CD14-positive monocyte (primary cell): Measurements from ENCODE around the gene ARHGEF7. TPM values are rescaled to one million over a fixed set of nuclear protein-coding genes. Genes with fewer than 3 reads are reported as not detected.
A peak's percentile ranks its signal among the peaks of the same experiment; 100 is the strongest.

ENCODE experiments used
- DNase-seq, 3 donors: peaks; one replicate each; pipeline ENCODE4 v3.0.0-alpha.2; 2011 to 2022
- H2AFZ ChIP-seq: 2 replicates; pipeline ENCODE4 v1.6.0; 2012; ENCODE audit warnings: mild to moderate bottlenecking, low read depth, low read length, inconsistent platforms; ENCODE audit not compliant: insufficient read depth, poor library complexity, severe bottlenecking
- H3K27ac ChIP-seq, 2 donors: 1 replicate in 1 of 2; 2 replicates in 1 of 2; pipeline ENCODE4 v1.5.1; 2012 to 2013; ENCODE audit warnings: low read length in 2 of 2, control low read depth in 1 of 2, inconsistent platforms in 1 of 2, low read depth in 1 of 2, mild to moderate bottlenecking in 1 of 2
- H3K27me3 ChIP-seq, 2 donors: one replicate each; pipeline versions ENCODE4 v1.6.0 to v1.6.1; 2011 to 2013; ENCODE audit warnings: low read length in 2 of 2; ENCODE audit not compliant: control insufficient read depth in 2 of 2, insufficient read depth in 2 of 2
- H3K36me3 ChIP-seq, 2 donors: replicated peaks in 1 of 2; 1 replicate in 1 of 2; 2 replicates in 1 of 2; pipeline versions ENCODE4 v1.5.1 to v1.6.1; 2012 to 2013; ENCODE audit warnings: low read length in 2 of 2, control low read depth in 1 of 2, inconsistent platforms in 1 of 2, mild to moderate bottlenecking in 1 of 2; ENCODE audit not compliant: insufficient read depth in 2 of 2, control insufficient read depth in 1 of 2
- H3K4me1 ChIP-seq, 2 donors: 1 replicate in 1 of 2; 2 replicates in 1 of 2; pipeline versions ENCODE4 v1.5.1 to v1.6.1; 2012 to 2013; ENCODE audit warnings: low read length in 2 of 2, control low read depth in 1 of 2, inconsistent platforms in 1 of 2, mild to moderate bottlenecking in 1 of 2, moderate library complexity in 1 of 2; ENCODE audit not compliant: insufficient read depth in 2 of 2, control insufficient read depth in 1 of 2
- H3K4me2 ChIP-seq: replicated peaks from 2 replicates; pipeline ENCODE3; 2012; ENCODE audit warnings: low read length, moderate library complexity, mild to moderate bottlenecking; ENCODE audit not compliant: poor library complexity, severe bottlenecking; ENCODE audit errors: extremely low read depth
- H3K4me3 ChIP-seq, 3 experiments: fragments of 200-600 bp in 1 of 3; sonication (generic) in 1 of 3; replicated peaks in 1 of 3; 1 replicate in 2 of 3; 2 replicates in 1 of 3; pipeline ENCODE4 v1.5.1; 2011 to 2013; ENCODE audit warnings: low read length in 3 of 3, mild to moderate bottlenecking in 3 of 3, control low read depth in 2 of 3, low read depth in 2 of 3, inconsistent platforms in 1 of 3, moderate library complexity in 1 of 3
- H3K79me2 ChIP-seq: 2 replicates; pipeline ENCODE4 v1.6.0; 2012; ENCODE audit warnings: mild to moderate bottlenecking, control low read depth, inconsistent platforms, low read length, moderate library complexity; ENCODE audit not compliant: insufficient read depth
- H3K9ac ChIP-seq: 2 replicates; pipeline ENCODE4 v1.6.0; 2017; ENCODE audit warnings: low read length, mild to moderate bottlenecking; ENCODE audit not compliant: insufficient read depth, poor library complexity, severe bottlenecking
- H3K9me3 ChIP-seq, 2 donors: replicated peaks in 1 of 2; 1 replicate in 1 of 2; 2 replicates in 1 of 2; pipeline versions ENCODE4 v1.5.1 to v1.6.1; 2012 to 2013; ENCODE audit warnings: low read length in 2 of 2, control low read depth in 1 of 2; ENCODE audit not compliant: control insufficient read depth in 1 of 2, insufficient read depth in 1 of 2
- H4K20me1 ChIP-seq: 2 replicates; pipeline ENCODE4 v1.6.0; 2012; ENCODE audit warnings: mild to moderate bottlenecking, low read length, control low read depth, moderate library complexity; ENCODE audit not compliant: insufficient read depth
- H3K27ac Mint-ChIP-seq, 7 donors: one replicate each; pipeline ENCODE4 v1.8.0; 2020; ENCODE audit warnings: mild to moderate bottlenecking in 7 of 7, mixed read lengths in 7 of 7, moderate library complexity in 6 of 7, inconsistent platforms in 2 of 7
- H3K27me3 Mint-ChIP-seq, 3 donors: one replicate each; pipeline ENCODE4 v1.8.0; 2021 to 2022; ENCODE audit warnings: low read depth in 3 of 3, mild to moderate bottlenecking in 3 of 3, mixed read lengths in 3 of 3, moderate library complexity in 3 of 3, inconsistent platforms in 1 of 3
- H3K36me3 Mint-ChIP-seq, 2 donors: one replicate each; pipeline ENCODE4 v1.8.0; 2020; ENCODE audit warnings: mixed read lengths in 2 of 2, inconsistent platforms in 1 of 2, mild to moderate bottlenecking in 1 of 2
- H3K4me1 Mint-ChIP-seq: one replicate; pipeline ENCODE4 v1.8.0; 2020; ENCODE audit warnings: mild to moderate bottlenecking, mixed read lengths
- H3K4me3 Mint-ChIP-seq, 2 donors: one replicate each; pipeline ENCODE4 v1.8.0; 2020; ENCODE audit warnings: mild to moderate bottlenecking in 2 of 2, mixed read lengths in 2 of 2, moderate library complexity in 1 of 2
- H3K9me3 Mint-ChIP-seq, 7 donors: one replicate each; pipeline ENCODE4 v1.8.0; 2020 to 2022; ENCODE audit warnings: mixed read lengths in 7 of 7, mild to moderate bottlenecking in 6 of 7, moderate library complexity in 6 of 7, inconsistent platforms in 2 of 7
- WGBS: methylation state at CpG from one replicate; pipeline ENCODE4 v1.1.5; 2013; ENCODE audit warnings: missing lambda C conversion rate; ENCODE audit not compliant: insufficient coverage; 5-methylcytosine and 5-hydroxymethylcytosine counted together
- intact Hi-C, 2 donors: fragments of 100-400 bp; cut with micrococcal nuclease; formaldehyde crosslinking; loops; one replicate each; pipeline versions ENCODE4 v1.15.0 to v1.15.1; 2023
- polyA plus RNA-seq, 3 donors: library from polyadenylated mRNA; depleted of rRNA in 1 of 3; unstranded in 2 of 3; stranded (reverse) in 1 of 3; fragments of 300-500 nt in 2 of 3; fragments of >200 nt in 1 of 3; fragmentation: Illumina TruSeq in 2 of 3; gene quantifications; 1 replicate in 2 of 3; 2 replicates in 1 of 3; pipeline ENCODE4 v1.2.3, GENCODE V29; 2012 to 2021
- TF ChIP-seq, protein P1 (sequence below): fragments of 200-600 bp; IDR thresholded peaks from one replicate; pipeline ENCODE4 v1.8.0; 2022; ENCODE audit warnings: antibody characterized with exemption, mild to moderate bottlenecking

ARHGEF7 gene
- polyA plus RNA-seq, 3 donors, result 4.6 to 29.0 (median 6.1) TPM

DNA sequence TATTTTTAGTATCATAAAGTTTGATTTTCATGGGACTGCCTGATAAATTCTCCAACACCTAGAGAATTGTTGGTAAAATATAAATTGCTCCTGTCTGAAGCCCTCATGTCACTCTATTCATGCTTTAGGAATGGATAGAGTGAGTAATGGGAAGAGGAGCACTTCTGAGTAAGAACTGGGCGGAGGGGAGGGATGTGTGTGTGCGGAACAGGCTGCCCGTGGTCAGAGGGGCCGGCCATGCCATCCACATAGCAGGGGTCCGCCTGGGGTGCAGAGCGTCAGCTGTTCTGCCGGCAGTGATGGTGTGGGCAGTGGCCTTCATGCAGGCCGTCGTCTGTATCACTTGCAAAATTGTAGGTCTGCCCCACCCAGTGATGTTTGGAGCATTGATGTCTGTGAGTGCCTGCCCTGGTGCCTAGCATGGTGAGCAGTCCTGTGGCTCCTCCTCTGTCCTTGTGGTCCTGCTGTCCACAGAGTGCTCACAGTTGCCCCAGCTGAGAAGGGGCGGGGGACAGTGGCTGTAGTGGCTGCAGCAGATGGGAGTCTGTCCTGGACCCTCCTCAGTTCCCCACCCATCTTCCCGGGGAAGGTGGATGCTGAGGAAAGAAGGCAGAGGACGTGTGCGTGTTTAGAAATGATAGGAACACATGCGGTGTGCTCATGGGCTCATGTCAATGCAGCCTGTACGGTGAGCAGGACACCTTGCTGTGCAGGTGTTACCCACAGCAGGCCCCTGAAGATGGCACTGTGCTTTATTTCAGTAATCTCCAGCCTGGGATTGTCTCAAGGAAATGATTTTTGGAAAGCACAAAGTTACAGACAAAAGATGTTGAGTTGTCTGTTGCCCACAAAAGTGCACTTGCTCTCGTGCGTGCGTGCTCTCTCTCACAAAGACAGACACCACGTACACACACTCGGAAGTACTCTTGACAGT, 155.9 kb downstream of the ARHGEF7 start:
- H3K36me3 ChIP-seq, result peaks cover 61 to 95% of the 10 kb centered on the region in 2 donors
- H3K9me3 ChIP-seq, result no peaks in the 10 kb centered on the region
- TF ChIP-seq, protein P1, sequence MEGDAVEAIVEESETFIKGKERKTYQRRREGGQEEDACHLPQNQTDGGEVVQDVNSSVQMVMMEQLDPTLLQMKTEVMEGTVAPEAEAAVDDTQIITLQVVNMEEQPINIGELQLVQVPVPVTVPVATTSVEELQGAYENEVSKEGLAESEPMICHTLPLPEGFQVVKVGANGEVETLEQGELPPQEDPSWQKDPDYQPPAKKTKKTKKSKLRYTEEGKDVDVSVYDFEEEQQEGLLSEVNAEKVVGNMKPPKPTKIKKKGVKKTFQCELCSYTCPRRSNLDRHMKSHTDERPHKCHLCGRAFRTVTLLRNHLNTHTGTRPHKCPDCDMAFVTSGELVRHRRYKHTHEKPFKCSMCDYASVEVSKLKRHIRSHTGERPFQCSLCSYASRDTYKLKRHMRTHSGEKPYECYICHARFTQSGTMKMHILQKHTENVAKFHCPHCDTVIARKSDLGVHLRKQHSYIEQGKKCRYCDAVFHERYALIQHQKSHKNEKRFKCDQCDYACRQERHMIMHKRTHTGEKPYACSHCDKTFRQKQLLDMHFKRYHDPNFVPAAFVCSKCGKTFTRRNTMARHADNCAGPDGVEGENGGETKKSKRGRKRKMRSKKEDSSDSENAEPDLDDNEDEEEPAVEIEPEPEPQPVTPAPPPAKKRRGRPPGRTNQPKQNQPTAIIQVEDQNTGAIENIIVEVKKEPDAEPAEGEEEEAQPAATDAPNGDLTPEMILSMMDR, result no peak
- intact Hi-C loops, result no loop called here
- no peak overlapping the region for H3K4me3 Mint-ChIP-seq
- no peaks in the 10 kb centered on the region for H3K9me3 Mint-ChIP-seq
- no peak overlapping the region for H2AFZ ChIP-seq
- H3K4me1 ChIP-seq, result no peaks in the 10 kb centered on the region
- no peak overlapping the region for H3K27ac ChIP-seq
- DNase-seq, result no peak
- H3K27me3 Mint-ChIP-seq, result no peaks in the 10 kb centered on the region
- no peak overlapping the region for H3K4me2 ChIP-seq
- no peaks in the 10 kb centered on the region for H3K79me2 ChIP-seq
- H3K4me3 ChIP-seq, result no peak overlapping the region
- H4K20me1 ChIP-seq, result peaks cover 7% of the 10 kb centered on the region
- peak overlapping the region in 1 of 7 donors; percentile 30 for H3K27ac Mint-ChIP-seq
- no peaks in the 10 kb centered on the region for H3K27me3 ChIP-seq
- peaks cover 84 to 90% of the 10 kb centered on the region in 2 donors for H3K36me3 Mint-ChIP-seq
- no peak overlapping the region for H3K9ac ChIP-seq
- H3K4me1 Mint-ChIP-seq, result no peaks in the 10 kb centered on the region
- 98% methylated on average over 6 of the region's 20 CpGs for WGBS

DNA sequence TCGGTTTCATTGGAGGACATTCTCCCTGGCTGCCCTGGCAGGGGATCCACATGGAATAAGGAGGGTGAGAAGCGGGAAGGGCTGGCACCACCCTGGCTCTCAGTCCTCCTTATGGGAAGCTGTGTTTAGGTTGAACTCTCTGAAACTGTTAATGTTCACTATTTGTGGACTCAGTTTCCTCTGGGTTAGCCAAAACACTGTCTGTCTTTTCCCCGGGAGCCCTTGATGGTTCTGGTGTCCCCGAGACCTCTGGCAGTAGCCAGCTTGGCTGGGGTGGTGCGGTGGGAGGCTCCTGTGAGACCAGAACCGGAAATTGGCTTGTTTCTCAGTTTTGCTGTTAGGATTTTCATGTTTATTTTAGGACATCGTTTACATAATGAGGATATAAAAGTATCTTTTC, 157.0 kb downstream of the ARHGEF7 start:
- H3K27ac Mint-ChIP-seq, result no peak overlapping the region
- TF ChIP-seq, protein P1, result no peak
- intact Hi-C loops, result no loop called here
- Histone ChIP-seq H3K9ac (no peak overlapping the region), H3K9me3 (no peaks in the 10 kb centered on the region), H3K4me2 (no peak overlapping the region), H3K79me2 (no peaks in the 10 kb centered on the region), H3K36me3 (peaks cover 66 to 99% of the 10 kb centered on the region in 2 donors), H2AFZ (no peak overlapping the region), H3K4me1 (no peaks in the 10 kb centered on the region), H3K4me3 (no peak overlapping the region), H4K20me1 (peaks cover 4% of the 10 kb centered on the region), H3K27ac (no peak overlapping the region), H3K27me3 (no peaks in the 10 kb centered on the region)
- no peak for DNase-seq
- H3K4me3 Mint-ChIP-seq, result no peak overlapping the region
- H3K36me3 Mint-ChIP-seq, result peaks cover 87 to 95% of the 10 kb centered on the region in 2 donors
- WGBS, result 97% methylated on average over 6 of the region's 7 CpGs
- no peaks in the 10 kb centered on the region for H3K4me1 Mint-ChIP-seq
- no peaks in the 10 kb centered on the region for H3K9me3 Mint-ChIP-seq
- H3K27me3 Mint-ChIP-seq, result no peaks in the 10 kb centered on the region
